ENCODE data around the gene ZDHHC13.
A peak's percentile ranks its signal among the peaks of the same experiment; 100 is the strongest.

ZDHHC13 gene

GRCh38 chr11:19079643-19080440, 37.1 kb upstream of the ZDHHC13 start:
- WGBS (ENCODE audit: extremely low coverage, insufficient coverage, insufficient read length), result no CpG with 5 or more reads among the region's 6 CpGs
- Histone ChIP-seq H4K8ac (ENCODE audit: low read depth, low read length) (no peak overlapping the region), H3K4me1 (ENCODE audit: control insufficient read depth in 1 of 2, insufficient read depth in 2 of 2, low read length in 2 of 2) (peaks cover 7 to 10% of the 10 kb centered on the region in 2 experiments), H3K36me3 (ENCODE audit: control insufficient read depth in 1 of 2, insufficient read depth in 2 of 2, low read length in 2 of 2) (no peaks in the 10 kb centered on the region), H3K18ac (ENCODE audit: low read length) (no peak overlapping the region), H2BK120ac (ENCODE audit: insufficient read depth, low read length, poor library complexity) (no peak overlapping the region), H4K12ac (ENCODE audit: low read depth, low read length) (no peak overlapping the region), H3K4me3 (ENCODE audit: low read depth, low read length) (no peak overlapping the region), H3K79me1 (ENCODE audit: low read length) (peaks cover 5% of the 10 kb centered on the region), H3K23ac (ENCODE audit: low read length) (no peak overlapping the region), H3K79me2 (ENCODE audit: control insufficient read depth, insufficient read depth, low read length, poor library complexity) (no peaks in the 10 kb centered on the region), H2AFZ (ENCODE audit: insufficient read depth, low read length, poor library complexity) (no peak overlapping the region), H2BK5ac (ENCODE audit: low read depth, low read length, poor library complexity) (no peak overlapping the region), H4K91ac (ENCODE audit: low read depth, low read length) (no peak overlapping the region), H3K27me3 (ENCODE audit: insufficient read depth, low read length) (no peaks in the 10 kb centered on the region), H3K9ac (ENCODE audit: low read length) (no peak overlapping the region), H3K4ac (ENCODE audit: low read depth, low read length) (no peak overlapping the region), H2BK12ac (ENCODE audit: low read length) (peak overlapping the region; percentile 70), H3K27ac (ENCODE audit: low read depth, low read length) (no peak overlapping the region), H3K14ac (ENCODE audit: low read length) (no peak overlapping the region), H3K9me3 (ENCODE audit: insufficient read depth, low read depth, low read length) (peaks cover 2% of the 10 kb centered on the region), H2AK5ac (ENCODE audit: low read length) (no peak overlapping the region), H3K4me2 (ENCODE audit: low read length) (no peak overlapping the region)
- DNase-seq, result peak; percentile 33 to 63

- no peak overlapping the region for H4K91ac ChIP-seq (ENCODE audit: low read depth, low read length)
- no peaks in the 10 kb centered on the region for H3K27me3 ChIP-seq (ENCODE audit: insufficient read depth, low read length)
- H2AFZ ChIP-seq (ENCODE audit: insufficient read depth, low read length, poor library complexity), result no peak overlapping the region
- H3K9me3 ChIP-seq (ENCODE audit: insufficient read depth, low read depth, low read length), result peaks cover 2% of the 10 kb centered on the region
- WGBS (ENCODE audit: extremely low coverage, insufficient coverage, insufficient read length), result no CpG with 5 or more reads among the region's 6 CpGs
- H3K4me3 ChIP-seq (ENCODE audit: low read depth, low read length), result no peak overlapping the region
- no peak overlapping the region for H3K4ac ChIP-seq (ENCODE audit: low read depth, low read length)
- no peak overlapping the region for H2BK5ac ChIP-seq (ENCODE audit: low read depth, low read length, poor library complexity)
- peaks cover 7% of the 10 kb centered on the region in 2 experiments for H3K4me1 ChIP-seq (ENCODE audit: control insufficient read depth in 1 of 2, insufficient read depth in 2 of 2, low read length in 2 of 2)
- no peak overlapping the region for H3K27ac ChIP-seq (ENCODE audit: low read depth, low read length)
- H4K12ac ChIP-seq (ENCODE audit: low read depth, low read length), result no peak overlapping the region
- no peak overlapping the region for H3K23ac ChIP-seq (ENCODE audit: low read length)
- H2BK12ac ChIP-seq (ENCODE audit: low read length), result no peak overlapping the region
- H2AK5ac ChIP-seq (ENCODE audit: low read length), result no peak overlapping the region
- no peaks in the 10 kb centered on the region for H3K79me2 ChIP-seq (ENCODE audit: control insufficient read depth, insufficient read depth, low read length, poor library complexity)
- H3K4me2 ChIP-seq (ENCODE audit: low read length), result no peak overlapping the region
- H2BK120ac ChIP-seq (ENCODE audit: insufficient read depth, low read length, poor library complexity), result no peak overlapping the region
- H3K9ac ChIP-seq (ENCODE audit: low read length), result no peak overlapping the region
- no peaks in the 10 kb centered on the region for H3K36me3 ChIP-seq (ENCODE audit: control insufficient read depth in 1 of 2, insufficient read depth in 2 of 2, low read length in 2 of 2)
- peaks cover 3% of the 10 kb centered on the region for H3K79me1 ChIP-seq (ENCODE audit: low read length)
- H3K18ac ChIP-seq (ENCODE audit: low read length), result no peak overlapping the region
- DNase-seq, result peak in 1 of 2 donors; percentile 41
- no peak overlapping the region for H4K8ac ChIP-seq (ENCODE audit: low read depth, low read length)
- H3K14ac ChIP-seq (ENCODE audit: low read length), result no peak overlapping the region
Observed at GRCh38 chr11:19080579-19080993, 36.4 kb upstream of the ZDHHC13 start.

GRCh38 chr11:19083166-19083565, 33.8 kb upstream of the ZDHHC13 start:
- Histone ChIP-seq H3K27ac (ENCODE audit: low read depth, low read length) (no peak overlapping the region), H3K4me3 (ENCODE audit: low read depth, low read length) (no peak overlapping the region), H3K18ac (ENCODE audit: low read length) (no peak overlapping the region), H3K36me3 (ENCODE audit: control insufficient read depth in 1 of 2, insufficient read depth in 2 of 2, low read length in 2 of 2) (no peaks in the 10 kb centered on the region), H2AK5ac (ENCODE audit: low read length) (no peak overlapping the region), H3K14ac (ENCODE audit: low read length) (no peak overlapping the region), H3K9ac (ENCODE audit: low read length) (no peak overlapping the region), H4K8ac (ENCODE audit: low read depth, low read length) (no peak overlapping the region), H3K79me2 (ENCODE audit: control insufficient read depth, insufficient read depth, low read length, poor library complexity) (no peaks in the 10 kb centered on the region), H3K79me1 (ENCODE audit: low read length) (peaks cover 3% of the 10 kb centered on the region), H3K27me3 (ENCODE audit: insufficient read depth, low read length) (no peaks in the 10 kb centered on the region), H3K4me2 (ENCODE audit: low read length) (no peak overlapping the region), H2BK5ac (ENCODE audit: low read depth, low read length, poor library complexity) (no peak overlapping the region), H3K4ac (ENCODE audit: low read depth, low read length) (no peak overlapping the region), H4K91ac (ENCODE audit: low read depth, low read length) (no peak overlapping the region), H2BK12ac (ENCODE audit: low read length) (no peak overlapping the region), H2AFZ (ENCODE audit: insufficient read depth, low read length, poor library complexity) (no peak overlapping the region), H4K12ac (ENCODE audit: low read depth, low read length) (no peak overlapping the region), H3K9me3 (ENCODE audit: insufficient read depth, low read depth, low read length) (no peaks in the 10 kb centered on the region), H2BK120ac (ENCODE audit: insufficient read depth, low read length, poor library complexity) (no peak overlapping the region), H3K23ac (ENCODE audit: low read length) (no peak overlapping the region), H3K4me1 (ENCODE audit: control insufficient read depth in 1 of 2, insufficient read depth in 2 of 2, low read length in 2 of 2) (peaks cover 5 to 6% of the 10 kb centered on the region in 2 experiments)
- no peak for DNase-seq
- no CpG with 5 or more reads among the region's 1 CpG for WGBS (ENCODE audit: extremely low coverage, insufficient coverage, insufficient read length)

GRCh38 chr11:19084661-19085315, 32.2 kb upstream of the ZDHHC13 start:
- Histone ChIP-seq H2AK5ac (ENCODE audit: low read length) (no peak overlapping the region), H3K27ac (ENCODE audit: low read depth, low read length) (no peak overlapping the region), H3K23ac (ENCODE audit: low read length) (no peak overlapping the region), H2BK120ac (ENCODE audit: insufficient read depth, low read length, poor library complexity) (no peak overlapping the region), H3K9me3 (ENCODE audit: insufficient read depth, low read depth, low read length) (no peaks in the 10 kb centered on the region), H3K14ac (ENCODE audit: low read length) (no peak overlapping the region), H3K36me3 (ENCODE audit: control insufficient read depth in 1 of 2, insufficient read depth in 2 of 2, low read length in 2 of 2) (no peaks in the 10 kb centered on the region), H2BK5ac (ENCODE audit: low read depth, low read length, poor library complexity) (no peak overlapping the region), H3K79me1 (ENCODE audit: low read length) (no peaks in the 10 kb centered on the region), H3K27me3 (ENCODE audit: insufficient read depth, low read length) (no peaks in the 10 kb centered on the region), H4K12ac (ENCODE audit: low read depth, low read length) (no peak overlapping the region), H3K18ac (ENCODE audit: low read length) (no peak overlapping the region), H3K9ac (ENCODE audit: low read length) (no peak overlapping the region), H3K4me3 (ENCODE audit: low read depth, low read length) (no peak overlapping the region), H4K91ac (ENCODE audit: low read depth, low read length) (no peak overlapping the region), H2AFZ (ENCODE audit: insufficient read depth, low read length, poor library complexity) (no peak overlapping the region), H3K79me2 (ENCODE audit: control insufficient read depth, insufficient read depth, low read length, poor library complexity) (no peaks in the 10 kb centered on the region), H4K8ac (ENCODE audit: low read depth, low read length) (no peak overlapping the region), H2BK12ac (ENCODE audit: low read length) (no peak overlapping the region), H3K4me2 (ENCODE audit: low read length) (no peak overlapping the region), H3K4me1 (ENCODE audit: control insufficient read depth in 1 of 2, insufficient read depth in 2 of 2, low read length in 2 of 2) (peaks cover 0 to 9% of the 10 kb centered on the region in 2 experiments), H3K4ac (ENCODE audit: low read depth, low read length) (no peak overlapping the region)
- DNase-seq, result no peak
- WGBS (ENCODE audit: extremely low coverage, insufficient coverage, insufficient read length), result no CpG with 5 or more reads among the region's 5 CpGs
